HepG2 (cell line): Measurements from ENCODE around the gene SMIM22. TPM values are rescaled to one million over a fixed set of nuclear protein-coding genes. Genes with fewer than 3 reads are reported as not detected.

ENCODE experiments used
- CBX2 ChIP-seq, 2 experiments: fragments of 200-600 bp in 1 of 2; sonication (generic); formaldehyde crosslinking in 1 of 2; IDR thresholded peaks; 2 replicates each; pipeline versions ENCODE4 v1.7.0 to v1.8.1; 2018 to 2022; ENCODE audit warnings: low read depth in 2 of 2, low read length in 1 of 2, mild to moderate bottlenecking in 1 of 2, missing genetic modification reagents in 1 of 2
- KDM3A ChIP-seq: IDR thresholded peaks from 2 replicates; pipeline ENCODE4 v1.6.1; 2018; ENCODE audit warnings: low read depth, missing compliant biosample characterization
- POLR2G ChIP-seq: fragments of 200-400 bp; formaldehyde crosslinking; IDR thresholded peaks from 2 replicates; pipeline ENCODE4 v1.6.1; 2018; ENCODE audit warnings: mild to moderate bottlenecking, low read depth, low read length, moderate library complexity
- PRPF4 ChIP-seq: fragments of 200-400 bp; formaldehyde crosslinking; IDR thresholded peaks from 2 replicates; pipeline ENCODE4 v1.6.1; 2016; ENCODE audit warnings: low read length, low read depth; ENCODE audit not compliant: poor library complexity, severe bottlenecking
- SRSF4 ChIP-seq: fragments of 200-400 bp; formaldehyde crosslinking; IDR thresholded peaks from one replicate; pipeline ENCODE4 v1.6.1; 2018; ENCODE audit warnings: mild to moderate bottlenecking, low read depth, low read length, moderate library complexity; ENCODE audit not compliant: poor library complexity, severe bottlenecking
- ZNF484 ChIP-seq: sonication (generic); formaldehyde crosslinking; IDR thresholded peaks from 2 replicates; pipeline ENCODE4 v1.5.1; 2020; ENCODE audit warnings: mild to moderate bottlenecking, low read depth, missing genetic modification reagents, borderline replicate concordance
- ZNF530 ChIP-seq: sonication (generic); formaldehyde crosslinking; IDR thresholded peaks from 2 replicates; pipeline ENCODE4 v1.5.0; 2020; ENCODE audit warnings: low read depth, mild to moderate bottlenecking, missing genetic modification reagents
- ZNF556 ChIP-seq: sonication (generic); formaldehyde crosslinking; IDR thresholded peaks from 2 replicates; pipeline ENCODE4 v1.4.0; 2020; ENCODE audit warnings: mild to moderate bottlenecking, missing genetic modification reagents, borderline replicate concordance
- ZNF709 ChIP-seq: sonication (generic); formaldehyde crosslinking; IDR thresholded peaks from 2 replicates; pipeline ENCODE4 v1.5.0; 2020; ENCODE audit warnings: mild to moderate bottlenecking, missing genetic modification reagents
- polyA plus RNA-seq, 8 experiments: library from polyadenylated mRNA; depleted of rRNA in 3 of 8; stranded (reverse) in 7 of 8; unstranded in 1 of 8; fragments of >200 nt; fragmentation: Illumina TruSeq in 4 of 8; extraction: Trizol in 4 of 8; gene quantifications; 2 replicates each; pipeline versions ENCODE4 v1.2.1 to v1.2.3, GENCODE V29; 2011 to 2016; ENCODE audit warnings: low read depth in 4 of 8, missing spikeins in 1 of 8, mixed read lengths in 1 of 8; ENCODE audit not compliant: insufficient read depth in 1 of 8
- total RNA-seq, 5 experiments: library from RNA; depleted of rRNA; stranded (reverse); fragments of >200 nt; fragmentation: Illumina TruSeq; extraction: Trizol; gene quantifications; 2 replicates each; pipeline ENCODE4 v1.2.3, GENCODE V29; 2016; ENCODE audit warnings: low read depth in 1 of 5
- TF ChIP-seq, protein P1 (sequence below), 2 experiments: fragments of 450-650 bp in 1 of 2; sonication (generic) in 1 of 2; formaldehyde crosslinking in 1 of 2; IDR thresholded peaks; 2 replicates each; pipeline versions ENCODE4 v1.6.1 to v1.8.0; 2016 to 2022; ENCODE audit warnings: antibody characterized with exemption in 1 of 2, mild to moderate bottlenecking in 1 of 2, missing genetic modification reagents in 1 of 2
- TF ChIP-seq, protein P2 (sequence below): IDR thresholded peaks from 2 replicates; pipeline ENCODE4 v1.6.1; 2012; ENCODE audit warnings: low read length, improper control_type of control experiment
- TF ChIP-seq, protein P3 (sequence below): sonication (generic); formaldehyde crosslinking; IDR thresholded peaks from 2 replicates; pipeline ENCODE4 v1.4.0; 2020; ENCODE audit warnings: missing genetic modification reagents, low read depth, mild to moderate bottlenecking, borderline replicate concordance

Gene SMIM22
- total and polyA plus RNA-seq, 2 of the 13 experiments (the other 11 are each of a cell fraction or from before 2014, with no cell fraction given): not detected

DNA sequence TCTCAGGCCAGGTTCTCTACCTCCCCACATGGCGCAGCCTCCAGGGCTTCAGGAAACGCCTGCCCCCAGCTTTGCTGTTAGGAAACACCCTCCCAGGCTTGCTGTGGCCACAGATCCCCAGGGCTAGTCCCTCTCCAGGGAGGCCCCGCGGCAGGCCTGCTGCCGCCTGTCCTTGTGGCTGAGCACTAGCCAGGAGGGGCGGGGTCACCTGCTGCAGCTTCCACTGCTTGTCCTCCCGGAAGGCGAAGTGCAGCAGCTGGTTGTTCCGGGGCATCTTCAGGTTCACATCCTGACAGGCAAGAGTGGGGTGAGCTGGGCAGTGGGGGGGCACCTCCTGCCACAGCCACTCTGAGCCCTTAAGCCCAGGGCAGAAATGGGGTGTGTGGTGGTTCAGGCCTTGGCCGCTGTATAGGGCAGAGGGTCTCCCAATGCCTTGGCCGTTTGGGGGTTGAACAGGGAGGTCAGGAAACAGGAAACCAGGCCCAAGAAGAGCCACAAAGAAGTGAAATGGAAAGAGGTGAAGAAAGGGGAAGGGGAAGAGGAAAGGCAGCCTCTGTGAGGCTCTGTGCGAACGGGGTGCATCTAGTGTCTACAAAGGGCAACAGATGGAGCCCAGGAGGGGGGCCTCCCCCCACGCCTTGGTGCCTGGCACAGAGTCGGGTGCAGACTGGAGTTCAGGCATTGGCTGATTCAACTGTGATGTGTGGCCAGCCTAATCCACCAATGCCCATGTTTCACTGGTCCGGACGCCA, 5.3 kb downstream of the SMIM22 start (continued):
- TF ChIP-seq, protein P1, sequence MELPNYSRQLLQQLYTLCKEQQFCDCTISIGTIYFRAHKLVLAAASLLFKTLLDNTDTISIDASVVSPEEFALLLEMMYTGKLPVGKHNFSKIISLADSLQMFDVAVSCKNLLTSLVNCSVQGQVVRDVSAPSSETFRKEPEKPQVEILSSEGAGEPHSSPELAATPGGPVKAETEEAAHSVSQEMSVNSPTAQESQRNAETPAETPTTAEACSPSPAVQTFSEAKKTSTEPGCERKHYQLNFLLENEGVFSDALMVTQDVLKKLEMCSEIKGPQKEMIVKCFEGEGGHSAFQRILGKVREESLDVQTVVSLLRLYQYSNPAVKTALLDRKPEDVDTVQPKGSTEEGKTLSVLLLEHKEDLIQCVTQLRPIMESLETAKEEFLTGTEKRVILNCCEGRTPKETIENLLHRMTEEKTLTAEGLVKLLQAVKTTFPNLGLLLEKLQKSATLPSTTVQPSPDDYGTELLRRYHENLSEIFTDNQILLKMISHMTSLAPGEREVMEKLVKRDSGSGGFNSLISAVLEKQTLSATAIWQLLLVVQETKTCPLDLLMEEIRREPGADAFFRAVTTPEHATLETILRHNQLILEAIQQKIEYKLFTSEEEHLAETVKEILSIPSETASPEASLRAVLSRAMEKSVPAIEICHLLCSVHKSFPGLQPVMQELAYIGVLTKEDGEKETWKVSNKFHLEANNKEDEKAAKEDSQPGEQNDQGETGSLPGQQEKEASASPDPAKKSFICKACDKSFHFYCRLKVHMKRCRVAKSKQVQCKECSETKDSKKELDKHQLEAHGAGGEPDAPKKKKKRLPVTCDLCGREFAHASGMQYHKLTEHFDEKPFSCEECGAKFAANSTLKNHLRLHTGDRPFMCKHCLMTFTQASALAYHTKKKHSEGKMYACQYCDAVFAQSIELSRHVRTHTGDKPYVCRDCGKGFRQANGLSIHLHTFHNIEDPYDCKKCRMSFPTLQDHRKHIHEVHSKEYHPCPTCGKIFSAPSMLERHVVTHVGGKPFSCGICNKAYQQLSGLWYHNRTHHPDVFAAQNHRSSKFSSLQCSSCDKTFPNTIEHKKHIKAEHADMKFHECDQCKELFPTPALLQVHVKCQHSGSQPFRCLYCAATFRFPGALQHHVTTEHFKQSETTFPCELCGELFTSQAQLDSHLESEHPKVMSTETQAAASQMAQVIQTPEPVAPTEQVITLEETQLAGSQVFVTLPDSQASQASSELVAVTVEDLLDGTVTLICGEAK (IDR thresholded peaks at IDR 0.05): no peak
- TF ChIP-seq, protein P1 (CRISPR knock-in tag; IDR thresholded peaks at IDR 0.05): no peak
- no peak for TF ChIP-seq ZNF556
- TF ChIP-seq PRPF4: no peak
- no peak for TF ChIP-seq ZNF484 (CRISPR knock-in tag)
- TF ChIP-seq, protein P2, sequence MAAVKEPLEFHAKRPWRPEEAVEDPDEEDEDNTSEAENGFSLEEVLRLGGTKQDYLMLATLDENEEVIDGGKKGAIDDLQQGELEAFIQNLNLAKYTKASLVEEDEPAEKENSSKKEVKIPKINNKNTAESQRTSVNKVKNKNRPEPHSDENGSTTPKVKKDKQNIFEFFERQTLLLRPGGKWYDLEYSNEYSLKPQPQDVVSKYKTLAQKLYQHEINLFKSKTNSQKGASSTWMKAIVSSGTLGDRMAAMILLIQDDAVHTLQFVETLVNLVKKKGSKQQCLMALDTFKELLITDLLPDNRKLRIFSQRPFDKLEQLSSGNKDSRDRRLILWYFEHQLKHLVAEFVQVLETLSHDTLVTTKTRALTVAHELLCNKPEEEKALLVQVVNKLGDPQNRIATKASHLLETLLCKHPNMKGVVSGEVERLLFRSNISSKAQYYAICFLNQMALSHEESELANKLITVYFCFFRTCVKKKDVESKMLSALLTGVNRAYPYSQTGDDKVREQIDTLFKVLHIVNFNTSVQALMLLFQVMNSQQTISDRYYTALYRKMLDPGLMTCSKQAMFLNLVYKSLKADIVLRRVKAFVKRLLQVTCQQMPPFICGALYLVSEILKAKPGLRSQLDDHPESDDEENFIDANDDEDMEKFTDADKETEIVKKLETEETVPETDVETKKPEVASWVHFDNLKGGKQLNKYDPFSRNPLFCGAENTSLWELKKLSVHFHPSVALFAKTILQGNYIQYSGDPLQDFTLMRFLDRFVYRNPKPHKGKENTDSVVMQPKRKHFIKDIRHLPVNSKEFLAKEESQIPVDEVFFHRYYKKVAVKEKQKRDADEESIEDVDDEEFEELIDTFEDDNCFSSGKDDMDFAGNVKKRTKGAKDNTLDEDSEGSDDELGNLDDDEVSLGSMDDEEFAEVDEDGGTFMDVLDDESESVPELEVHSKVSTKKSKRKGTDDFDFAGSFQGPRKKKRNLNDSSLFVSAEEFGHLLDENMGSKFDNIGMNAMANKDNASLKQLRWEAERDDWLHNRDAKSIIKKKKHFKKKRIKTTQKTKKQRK: no peak
- TF ChIP-seq POLR2G: peak; percentile 43; the same call in 1 of the 2 replicates
- TF ChIP-seq CBX2 (IDR thresholded peaks at IDR 0.05; ENCODE audit: low read depth, low read length): no peak
- no peak for TF ChIP-seq CBX2 (CRISPR knock-in tag; IDR thresholded peaks at IDR 0.05; ENCODE audit: low read depth)
- no peak for TF ChIP-seq ZNF709 (CRISPR knock-in tag)
- no peak for TF ChIP-seq SRSF4
- TF ChIP-seq ZNF530 (CRISPR knock-in tag): no peak
- 0 out of 2 replicates have a peak, but pooled peaks have one; percentile 36 for TF ChIP-seq KDM3A (CRISPR knock-in tag)
- TF ChIP-seq, protein P3, sequence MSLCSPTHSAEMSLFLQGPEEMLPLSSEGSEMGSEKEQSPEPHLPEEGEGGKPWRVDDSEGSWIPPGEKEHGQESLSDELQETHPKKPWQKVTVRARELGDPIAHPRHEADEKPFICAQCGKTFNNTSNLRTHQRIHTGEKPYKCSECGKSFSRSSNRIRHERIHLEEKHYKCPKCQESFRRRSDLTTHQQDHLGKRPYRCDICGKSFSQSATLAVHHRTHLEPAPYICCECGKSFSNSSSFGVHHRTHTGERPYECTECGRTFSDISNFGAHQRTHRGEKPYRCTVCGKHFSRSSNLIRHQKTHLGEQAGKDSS (CRISPR knock-in tag): 0 out of 2 replicates have a peak, but pooled peaks have one; percentile 56
